Hindlimb muscle (tissue), 1 donor: ENCODE measurements around the gene SMIM32. TPM values are rescaled to one million over a fixed set of nuclear protein-coding genes. Genes with fewer than 3 reads are reported as not detected.
A peak's percentile ranks its signal among the peaks of the same experiment; 100 is the strongest.

Experiments used
- DNase-seq: peaks from one replicate; pipeline ENCODE4 v3.0.0-alpha.2; 2013
- polyA plus RNA-seq: library from polyadenylated mRNA; unstranded; fragments of 120-200 nt; gene quantifications from one replicate; pipeline ENCODE4 v1.2.1, GENCODE V29; 2013; ENCODE audit not compliant: insufficient read length

Gene SMIM32
- polyA plus RNA-seq, 1 donor: not detected

DNA sequence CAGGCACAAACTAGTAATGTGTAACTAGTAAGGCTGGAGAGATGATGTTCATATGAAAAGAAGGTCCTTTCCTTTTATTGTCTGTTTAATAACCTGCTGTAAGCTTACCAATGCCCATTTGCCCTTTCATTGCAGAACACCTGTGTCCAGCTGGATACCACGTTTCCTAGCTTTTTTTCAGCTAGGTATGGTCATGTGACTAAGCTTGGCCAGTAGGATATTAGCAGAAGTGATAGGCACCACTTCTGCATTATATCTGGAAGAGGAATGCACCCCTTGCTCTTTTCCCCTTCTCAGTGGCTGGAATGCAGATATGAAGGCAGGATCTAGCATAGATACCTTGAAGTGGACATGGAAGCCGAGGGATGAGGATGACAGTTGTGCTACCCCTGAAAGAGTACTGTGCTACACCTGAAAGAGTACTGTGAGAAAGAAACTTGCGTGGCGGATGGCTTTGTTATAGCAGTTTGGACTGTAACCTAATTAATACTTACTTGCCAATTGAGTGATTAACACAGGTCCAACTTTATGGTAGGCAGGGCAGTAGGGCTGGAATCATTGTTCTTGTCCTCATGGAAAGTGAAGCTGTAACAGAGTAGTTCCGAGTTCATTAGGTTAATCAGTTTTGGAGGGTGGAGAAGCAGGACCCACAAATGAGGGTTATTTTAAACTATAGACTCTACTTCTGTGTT lies 6.8 kb downstream of the SMIM32 start:
- no peak for DNase-seq

DNA sequence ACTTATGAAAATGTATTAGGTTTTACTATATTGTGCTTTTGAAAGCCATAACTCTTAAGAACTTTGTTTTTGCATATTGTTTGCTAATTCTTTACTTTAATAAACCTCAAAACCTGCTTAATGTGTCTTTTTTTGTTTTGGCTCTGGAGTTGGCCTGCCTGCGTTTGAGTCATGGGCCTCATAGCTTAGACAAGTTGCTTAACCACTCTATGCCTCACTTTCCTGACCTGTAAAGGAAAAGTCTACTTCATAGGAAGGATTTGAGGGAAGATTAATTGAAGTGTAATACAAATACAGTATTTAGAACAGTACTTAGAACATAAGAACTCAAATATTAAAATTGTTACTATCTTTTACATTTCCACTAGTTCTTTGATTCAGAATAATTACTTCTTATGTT lies 10.3 kb downstream of the SMIM32 start:
- no peak for DNase-seq

DNA sequence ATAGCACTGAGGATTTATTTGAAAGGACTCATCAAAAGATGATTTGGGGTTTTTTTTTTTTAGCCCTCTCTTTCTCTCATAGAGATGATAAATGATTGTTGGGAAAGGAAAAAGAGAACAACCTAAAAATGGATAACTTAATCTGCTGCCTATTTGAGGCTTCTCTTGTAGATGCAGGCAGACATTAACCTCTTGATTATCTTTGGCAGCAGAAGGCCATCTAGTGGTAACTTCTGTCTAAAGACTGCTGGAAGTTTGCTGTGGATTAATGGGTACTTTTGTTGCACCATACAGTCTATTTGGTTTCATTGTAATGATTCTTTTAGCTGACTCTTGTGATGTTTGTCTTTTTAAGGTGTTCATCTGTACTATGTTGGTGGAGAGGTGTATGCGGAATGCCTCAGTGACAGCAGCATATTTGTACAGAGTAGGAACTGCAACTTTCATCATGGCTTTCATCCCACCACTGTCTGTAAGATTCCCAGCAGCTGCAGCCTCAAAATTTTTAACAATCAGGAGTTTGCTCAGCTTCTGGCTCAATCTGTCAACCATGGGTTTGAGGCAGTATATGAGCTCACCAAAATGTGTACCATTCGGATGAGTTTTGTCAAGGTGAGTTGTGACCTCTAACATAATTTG lies 18.8 kb downstream of the SMIM32 start:
- peak; percentile 29 for DNase-seq

DNA sequence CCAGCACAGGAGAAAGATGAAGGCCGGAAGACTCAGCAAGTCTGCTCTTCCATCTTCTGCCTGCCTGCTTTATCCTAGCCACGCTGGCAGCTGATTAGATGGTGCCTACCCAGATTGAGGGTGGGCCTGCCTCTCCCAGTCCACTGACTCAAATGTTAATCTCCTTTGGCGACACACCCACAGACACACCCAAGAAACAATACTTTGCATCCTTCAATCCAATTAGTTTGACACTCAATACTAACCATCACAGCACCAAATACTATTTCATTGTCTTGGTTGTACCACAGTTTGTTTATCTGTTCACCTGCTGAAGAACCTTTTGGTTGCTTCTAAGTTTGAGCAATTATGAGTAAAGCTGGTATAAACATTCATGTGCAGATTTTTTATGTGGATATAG lies 23.7 kb downstream of the SMIM32 start:
- no peak for DNase-seq

DNA sequence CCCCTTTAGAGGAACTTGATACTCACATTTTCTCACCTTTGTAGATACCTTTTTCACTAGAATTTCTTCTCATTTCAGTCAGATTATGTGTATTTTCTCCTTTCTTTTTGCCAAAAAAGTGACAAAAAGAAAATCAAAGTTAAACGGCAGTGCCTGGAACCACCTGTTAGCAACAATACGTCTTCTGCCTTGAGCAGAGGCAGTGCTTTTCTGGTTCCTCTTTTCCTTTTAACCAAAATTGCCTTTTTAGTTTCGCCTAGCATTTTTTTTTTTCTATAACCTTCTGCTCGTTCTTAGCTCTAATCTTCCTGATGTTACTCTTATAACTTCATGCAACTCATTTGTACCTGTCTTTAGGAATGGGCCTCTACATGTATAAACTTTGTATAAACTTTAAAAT lies 26.1 kb downstream of the SMIM32 start:
- DNase-seq: no peak

DNA sequence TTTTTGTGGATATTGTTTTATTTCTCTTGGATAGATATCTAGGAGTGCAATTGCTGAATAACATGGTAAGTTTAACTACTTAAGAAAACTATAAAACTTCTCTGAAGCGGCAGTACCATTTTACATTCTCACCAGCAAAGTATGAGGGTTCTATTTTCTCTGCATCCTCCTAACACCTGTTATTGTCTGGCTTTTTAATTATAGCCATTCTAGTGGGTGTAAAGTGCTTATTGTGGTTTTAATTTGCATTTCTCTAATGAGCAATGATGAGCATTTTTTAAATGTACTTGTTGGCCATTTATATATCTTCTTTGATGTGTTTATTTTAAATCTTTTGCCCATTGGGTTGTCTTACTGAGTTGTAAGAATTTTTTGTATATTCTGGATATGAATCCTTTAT lies 28.7 kb downstream of the SMIM32 start:
- no peak for DNase-seq

DNA sequence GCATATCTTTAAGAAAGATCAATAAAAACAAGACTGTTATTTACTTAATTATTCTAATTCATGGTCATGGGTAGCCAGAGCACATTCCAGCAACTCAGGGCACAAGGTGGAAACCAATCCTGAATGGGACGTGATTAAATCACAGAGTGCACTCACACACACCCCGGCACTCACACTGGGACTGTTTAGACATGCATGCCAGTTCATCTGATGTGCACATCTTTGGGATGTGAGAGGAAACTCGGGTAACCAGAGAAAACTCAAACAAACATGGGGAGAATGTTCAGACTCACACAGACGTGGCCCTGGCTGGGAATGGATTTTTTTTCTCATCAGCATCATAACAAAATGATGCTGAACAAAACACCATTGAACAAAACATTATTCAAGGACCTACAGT lies 31.0 kb downstream of the SMIM32 start:
- no peak for DNase-seq

DNA sequence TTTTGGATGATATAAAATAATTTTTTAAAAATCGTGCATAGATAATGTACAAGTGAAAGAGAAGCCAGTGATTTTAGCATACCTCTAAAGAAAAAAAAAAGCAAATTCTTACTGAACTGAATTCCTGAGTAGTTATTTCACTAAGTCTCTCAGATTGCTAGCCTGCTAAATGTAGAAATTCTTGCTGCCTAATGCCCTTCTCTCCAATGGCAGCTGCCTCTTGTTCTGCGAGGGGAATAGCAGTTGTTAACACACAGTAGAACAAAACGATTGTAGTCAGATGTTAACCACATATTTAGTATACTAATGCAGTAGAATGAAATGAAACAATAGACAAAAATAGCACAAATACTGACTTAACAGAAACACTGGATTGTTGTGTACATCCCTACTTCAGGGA lies 33.5 kb downstream of the SMIM32 start:
- no peak for DNase-seq

DNA sequence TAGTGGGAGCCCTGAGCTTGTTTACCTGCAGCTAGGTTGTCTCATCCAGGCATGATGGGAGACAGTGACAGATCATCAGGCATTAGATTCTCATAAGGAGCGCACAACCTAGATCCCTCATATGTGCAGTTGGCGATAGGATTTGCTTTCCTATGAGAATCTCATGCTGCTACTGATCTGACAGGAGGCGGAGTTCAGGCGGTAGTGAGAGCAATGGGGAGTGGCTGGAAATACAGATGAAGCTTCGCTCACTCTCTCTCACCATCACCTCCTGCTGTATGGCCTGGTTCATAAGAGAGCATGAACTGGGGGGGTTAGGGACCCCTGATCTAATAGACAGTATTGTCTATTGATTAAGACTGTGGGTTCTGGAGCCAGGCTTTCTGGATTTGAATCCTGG lies 35.4 kb downstream of the SMIM32 start:
- no peak for DNase-seq

DNA sequence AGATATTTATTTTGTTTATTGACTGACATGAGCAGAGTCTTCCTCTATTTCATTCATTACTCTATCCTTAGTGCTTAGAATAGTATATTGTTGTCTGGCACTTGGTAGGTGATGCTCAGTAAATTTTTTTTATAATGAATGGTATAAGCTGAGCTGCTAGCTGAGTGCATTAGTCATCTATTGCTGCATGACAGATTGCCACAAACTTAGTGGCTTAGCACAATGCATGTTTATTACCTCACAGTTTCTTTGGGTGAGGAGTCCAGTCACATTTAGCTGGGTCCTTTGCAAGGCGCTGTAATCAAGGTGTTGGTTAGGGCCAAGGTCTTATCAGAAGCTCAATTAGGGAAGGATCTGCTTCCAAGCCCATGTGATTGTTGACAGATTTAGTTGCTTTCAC lies 37.2 kb downstream of the SMIM32 start:
- DNase-seq: no peak

DNA sequence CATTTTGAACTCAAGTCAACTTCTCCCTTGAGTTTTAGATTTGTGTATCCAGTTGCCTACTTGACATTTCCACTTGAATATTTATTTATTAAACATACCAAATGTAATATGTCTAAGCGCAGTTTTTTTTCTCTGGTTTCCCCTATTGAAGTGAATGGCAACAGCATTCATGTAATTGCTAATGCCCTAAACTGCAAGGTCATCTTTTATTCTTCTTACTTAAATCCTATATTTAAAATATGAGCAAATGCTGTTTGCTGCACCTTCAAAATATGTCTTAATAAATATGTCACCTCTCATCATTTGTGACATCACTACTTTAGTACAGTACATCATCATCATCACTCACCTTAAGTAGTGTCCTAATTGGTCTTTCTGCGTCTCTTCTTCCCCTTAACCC lies 37.9 kb downstream of the SMIM32 start:
- no peak for DNase-seq

DNA sequence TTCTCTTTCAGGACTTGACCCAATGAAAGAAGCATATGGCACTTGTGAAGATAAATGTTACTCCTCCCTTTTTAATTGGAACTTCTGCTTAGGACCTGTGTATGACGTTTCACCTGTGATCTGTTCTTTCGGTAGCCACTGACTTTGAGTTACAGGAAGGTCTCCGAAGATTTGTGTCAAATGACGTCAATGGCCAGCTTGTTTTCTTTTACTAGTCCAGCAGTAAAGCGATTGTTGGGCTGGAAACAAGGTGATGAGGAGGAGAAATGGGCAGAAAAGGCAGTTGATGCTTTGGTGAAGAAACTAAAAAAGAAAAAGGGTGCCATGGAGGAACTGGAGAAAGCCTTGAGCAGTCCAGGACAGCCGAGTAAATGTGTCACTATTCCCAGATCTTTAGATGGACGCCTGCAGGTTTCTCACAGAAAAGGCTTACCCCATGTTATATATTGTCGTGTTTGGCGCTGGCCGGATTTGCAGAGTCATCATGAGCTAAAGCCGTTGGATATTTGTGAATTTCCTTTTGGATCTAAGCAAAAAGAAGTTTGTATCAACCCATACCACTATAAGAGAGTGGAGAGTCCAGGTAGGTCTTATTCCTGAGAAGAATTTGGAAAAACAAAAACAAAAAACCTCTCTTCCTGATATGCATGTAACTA lies 39.3 kb downstream of the SMIM32 start:
- no peak for DNase-seq

DNA sequence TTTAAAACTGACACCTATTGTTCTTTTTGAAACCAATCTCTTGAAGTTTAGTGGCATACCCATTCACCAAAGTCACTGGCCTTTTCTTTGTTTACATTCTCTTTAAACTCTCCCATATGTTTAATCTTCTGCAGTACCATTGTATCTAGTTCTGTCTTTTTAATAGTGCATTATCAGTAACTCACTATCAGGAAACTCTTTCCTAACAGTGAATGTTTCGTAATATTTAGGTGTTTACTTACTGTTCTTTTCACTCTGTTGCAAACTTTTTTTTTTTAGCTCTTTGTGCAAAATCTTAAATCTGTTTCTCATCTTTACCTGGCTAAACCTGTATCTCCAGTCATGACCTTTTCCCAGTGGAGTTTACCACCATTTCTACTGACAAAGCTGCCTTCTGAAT lies 43.1 kb downstream of the SMIM32 start:
- no peak for DNase-seq

DNA sequence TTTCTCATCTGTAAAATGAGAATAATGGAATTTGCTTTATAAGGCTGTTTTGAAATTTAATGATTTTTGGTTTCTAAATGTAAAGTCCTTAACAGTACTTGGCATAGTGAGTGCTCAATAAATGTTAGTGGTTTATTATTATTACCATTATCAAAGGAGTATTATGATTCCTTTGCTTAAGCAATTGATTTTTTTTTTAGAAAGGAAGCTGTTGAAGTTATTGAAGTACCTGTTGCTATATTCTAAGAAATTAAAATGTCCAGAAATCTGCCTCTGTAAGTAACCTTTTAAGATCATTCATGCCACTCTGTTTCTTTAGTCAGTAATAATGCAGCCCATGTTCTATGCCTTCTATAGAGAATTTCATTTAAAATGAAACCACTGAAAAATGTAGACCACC lies 45.3 kb downstream of the SMIM32 start:
- DNase-seq: no peak

DNA sequence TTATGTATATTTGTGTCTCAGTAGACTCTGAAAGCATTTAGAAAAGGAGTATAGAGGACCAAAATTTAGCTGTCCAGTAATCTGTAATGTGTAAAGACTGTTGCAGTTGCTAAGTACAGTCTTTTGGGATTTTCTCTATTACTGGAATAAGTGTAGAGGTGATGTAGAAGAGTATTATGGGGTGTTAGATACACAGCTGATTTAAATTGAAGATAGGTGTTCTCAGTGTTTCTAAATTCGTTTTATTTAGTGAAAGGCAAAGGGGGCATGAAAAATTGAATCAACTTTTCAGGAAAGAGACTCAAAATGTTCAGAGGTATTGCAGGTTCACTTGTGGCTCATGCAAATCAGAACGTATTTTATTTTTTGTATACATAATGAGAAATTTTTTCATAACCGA lies 46.8 kb downstream of the SMIM32 start:
- no peak for DNase-seq

DNA sequence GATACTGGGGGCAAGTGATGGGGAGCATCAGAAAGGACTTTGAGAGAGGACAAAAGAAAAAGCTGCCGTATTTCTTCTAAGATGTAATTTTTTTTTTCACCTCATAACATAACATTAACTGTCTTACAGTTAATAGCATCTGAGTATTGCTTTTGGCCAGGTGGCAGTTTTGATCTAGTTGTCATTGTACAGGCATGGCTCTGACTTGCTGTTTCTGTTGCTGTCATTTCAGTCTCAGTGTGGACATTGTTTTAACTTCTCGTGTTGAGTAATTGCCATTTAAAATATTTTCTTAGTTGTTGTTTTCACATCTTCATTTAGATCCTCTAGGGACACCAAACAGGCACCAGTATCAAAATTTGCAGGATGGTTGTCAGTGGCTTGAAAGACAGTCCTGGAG lies 47.9 kb downstream of the SMIM32 start:
- no peak for DNase-seq

DNA sequence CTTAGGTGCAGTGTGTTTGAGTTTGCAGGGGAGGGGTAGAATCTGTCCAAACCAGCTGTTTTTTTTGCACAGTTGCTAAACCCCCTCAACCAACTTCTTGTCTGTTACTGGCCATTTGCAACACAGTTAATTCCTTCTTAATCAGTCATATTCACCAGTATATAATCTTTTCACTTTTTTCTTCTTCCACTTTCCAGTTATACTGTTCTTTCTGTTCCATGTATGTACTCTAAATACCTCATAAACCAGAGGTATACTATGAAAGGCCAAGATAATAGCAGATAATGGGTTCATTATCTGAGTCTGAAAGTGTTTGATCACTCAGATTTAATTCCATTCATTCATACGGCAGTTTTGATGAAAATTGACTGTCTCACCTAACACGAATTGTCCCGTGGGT lies 49.2 kb downstream of the SMIM32 start:
- DNase-seq: no peak

DNA sequence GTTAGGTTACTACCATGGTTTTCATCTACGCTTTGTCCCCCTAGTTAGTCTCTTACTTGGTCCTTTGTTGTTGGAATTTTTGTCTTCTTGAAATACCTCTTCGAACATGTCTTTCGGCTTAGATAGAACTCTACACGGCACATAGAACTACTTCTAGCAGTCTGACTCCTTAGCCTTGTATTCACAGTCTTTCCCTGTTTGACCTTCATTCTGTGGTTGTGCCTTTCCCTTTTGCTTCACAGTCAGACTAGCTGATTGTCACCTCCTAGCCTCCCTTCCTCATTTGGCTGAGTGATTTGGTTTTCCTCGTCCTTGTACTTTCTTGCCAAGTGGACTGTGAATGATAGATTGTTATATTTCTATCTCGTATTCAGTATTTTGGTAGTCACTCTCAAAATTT lies 49.6 kb downstream of the SMIM32 start:
- DNase-seq: no peak

DNA sequence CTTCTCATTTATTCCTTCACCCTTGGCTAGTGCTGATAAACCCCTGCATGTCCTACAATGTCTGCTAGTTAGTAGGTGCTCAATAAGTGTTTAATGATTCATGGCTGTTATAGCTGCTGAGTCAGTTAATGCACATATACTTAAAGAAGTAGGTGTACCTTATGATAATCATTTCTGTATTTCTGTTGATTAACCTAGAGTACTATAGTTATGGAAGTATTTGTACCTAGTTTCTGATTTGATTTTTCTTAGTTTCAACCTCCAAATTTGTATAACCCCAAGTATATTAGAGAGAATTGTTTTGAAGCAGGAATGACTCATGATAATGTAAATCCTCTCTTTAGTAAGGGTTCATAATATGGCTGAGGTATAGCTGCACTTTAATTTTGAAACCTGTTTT lies 51.4 kb downstream of the SMIM32 start:
- DNase-seq: no peak

Other genes starting within 250 kb of the SMIM32 start
- not detected for gene LECT2, start 238.2 kb downstream of the SMIM32 start, polyA plus RNA-seq
- 148 TPM for gene TGFBI, start 164.2 kb downstream of the SMIM32 start, polyA plus RNA-seq
- 34.3 TPM for gene SMAD5, start 60.3 kb downstream of the SMIM32 start, polyA plus RNA-seq
- not detected for gene TRPC7, start 172.4 kb upstream of the SMIM32 start, polyA plus RNA-seq